HG03342 (cell line): ENCODE results near the gene SPOCK1.

Experiments
- ATAC-seq: cut with Tn5 transposase; IDR thresholded peaks from one replicate; pipeline ENCODE4 v1.9.1; 2021; ENCODE audit warnings: mild to moderate bottlenecking, moderate library complexity; ENCODE audit not compliant: unreplicated experiment

SPOCK1 gene

GRCh38 chr5:137446615-137447014 lies 52.5 kb downstream of the SPOCK1 start:
- ATAC-seq: no peak

- no peak for ATAC-seq
These were observed 53.0 kb downstream of the SPOCK1 start for GRCh38 chr5:137446151-137446550.

- no peak for ATAC-seq
These were observed 56.5 kb downstream of the SPOCK1 start for GRCh38 chr5:137442660-137443059.

- ATAC-seq: no peak
These were observed 57.6 kb downstream of the SPOCK1 start for GRCh38 chr5:137441476-137441875.

GRCh38 chr5:137440795-137441194 lies 58.3 kb downstream of the SPOCK1 start:
- ATAC-seq: no peak

GRCh38 chr5:137439645-137440044 lies 59.5 kb downstream of the SPOCK1 start:
- no peak for ATAC-seq

- no peak for ATAC-seq
These were observed 60.2 kb downstream of the SPOCK1 start for GRCh38 chr5:137438932-137439331.

GRCh38 chr5:137437774-137438173 lies 61.4 kb downstream of the SPOCK1 start:
- ATAC-seq: no peak

- no peak for ATAC-seq
These were observed 65.6 kb downstream of the SPOCK1 start for GRCh38 chr5:137433539-137433938.

- ATAC-seq: no peak
These were observed 66.8 kb downstream of the SPOCK1 start for GRCh38 chr5:137432376-137432775.

- no peak for ATAC-seq
These were observed 68.1 kb downstream of the SPOCK1 start for GRCh38 chr5:137431051-137431450.

GRCh38 chr5:137415231-137415681 lies 83.9 kb downstream of the SPOCK1 start:
- ATAC-seq: no peak

- no peak for ATAC-seq
These were observed 84.9 kb downstream of the SPOCK1 start for GRCh38 chr5:137414112-137414755.

- no peak for ATAC-seq
These were observed 87.0 kb downstream of the SPOCK1 start for GRCh38 chr5:137412136-137412535.

GRCh38 chr5:137410234-137411010 lies 88.7 kb downstream of the SPOCK1 start:
- no peak for ATAC-seq

- no peak for ATAC-seq
These were observed 89.4 kb downstream of the SPOCK1 start for GRCh38 chr5:137409736-137410135.

- no peak for ATAC-seq
These were observed 92.0 kb downstream of the SPOCK1 start for GRCh38 chr5:137407090-137407489.

GRCh38 chr5:137405393-137405792 lies 93.7 kb downstream of the SPOCK1 start:
- no peak for ATAC-seq

- ATAC-seq: no peak
These were observed 95.3 kb downstream of the SPOCK1 start for GRCh38 chr5:137403869-137404268.

- no peak for ATAC-seq
These were observed 96.5 kb downstream of the SPOCK1 start for GRCh38 chr5:137402436-137403187.

- ATAC-seq: no peak
These were observed 97.2 kb downstream of the SPOCK1 start for GRCh38 chr5:137401946-137402345.

GRCh38 chr5:137400571-137400970 lies 98.6 kb downstream of the SPOCK1 start:
- ATAC-seq: no peak
